Hepatocyte (in vitro differentiated cells): ENCODE data around the gene CPA1. TPM values are rescaled to one million over a fixed set of nuclear protein-coding genes. Genes with fewer than 3 reads are reported as not detected.

Experiments used
- DNase-seq: peaks from one replicate; pipeline ENCODE4 v3.0.0-alpha.2; 2016; ENCODE audit warnings: low spot score
- H2AFZ ChIP-seq: fragments of 200-600 bp; sonication (generic); 2 replicates; pipeline ENCODE4 v1.6.0; 2016; ENCODE audit warnings: antibody characterized with exemption, mild to moderate bottlenecking
- H3K27ac ChIP-seq: fragments of 200-600 bp; sonication (generic); 2 replicates; pipeline ENCODE4 v1.5.1; 2016; ENCODE audit warnings: mild to moderate bottlenecking
- H3K27me3 ChIP-seq: fragments of 200-600 bp; sonication (generic); 2 replicates; pipeline ENCODE4 v1.6.1; 2016
- H3K36me3 ChIP-seq: fragments of 200-600 bp; sonication (generic); replicated peaks from 2 replicates; pipeline ENCODE4 v1.5.1; 2016; ENCODE audit warnings: low read depth; ENCODE audit not compliant: insufficient read depth
- H3K4me1 ChIP-seq: fragments of 200-600 bp; sonication (generic); 2 replicates; pipeline ENCODE4 v1.5.1; 2016; ENCODE audit warnings: mild to moderate bottlenecking, moderate library complexity; ENCODE audit not compliant: insufficient read depth
- H3K4me2 ChIP-seq: fragments of 200-600 bp; sonication (generic); 2 replicates; pipeline ENCODE4 v1.6.0; 2016
- H3K4me3 ChIP-seq: fragments of 200-600 bp; sonication (generic); 2 replicates; pipeline ENCODE4 v1.5.1; 2016; ENCODE audit warnings: mild to moderate bottlenecking
- H3K79me2 ChIP-seq: fragments of 200-600 bp; sonication (generic); 2 replicates; pipeline ENCODE4 v1.6.0; 2017; ENCODE audit warnings: mild to moderate bottlenecking
- H3K9me2 ChIP-seq: fragments of 200-600 bp; sonication (generic); replicated peaks from 2 replicates; pipeline ENCODE4 v1.6.0; 2017; ENCODE audit warnings: mild to moderate bottlenecking; ENCODE audit not compliant: insufficient read depth
- H3K9me3 ChIP-seq: fragments of 200-600 bp; sonication (generic); 2 replicates; pipeline ENCODE4 v1.5.1; 2016; ENCODE audit warnings: low read depth, mild to moderate bottlenecking
- H4K20me1 ChIP-seq: fragments of 200-600 bp; sonication (generic); 2 replicates; pipeline ENCODE4 v1.6.0; 2016; ENCODE audit warnings: mild to moderate bottlenecking; ENCODE audit not compliant: insufficient read depth, poor library complexity, severe bottlenecking
- EZH2 ChIP-seq: fragments of 200-600 bp; sonication (generic); IDR thresholded peaks from 2 replicates; pipeline ENCODE4 v1.6.1; 2016; ENCODE audit warnings: antibody characterized with exemption, mild to moderate bottlenecking, borderline replicate concordance
- EZH2phosphoT487 ChIP-seq: fragments of 200-600 bp; sonication (generic); IDR thresholded peaks from one replicate; pipeline ENCODE4 v1.6.1; 2018; ENCODE audit warnings: antibody characterized with exemption, mild to moderate bottlenecking, low read depth, moderate library complexity; ENCODE audit not compliant: unreplicated experiment, severe bottlenecking
- WGBS: methylation state at CpG from one replicate; pipeline ENCODE4 v1.1.6; 2016; ENCODE audit warnings: low lambda C conversion rate; ENCODE audit errors: missing lambda C conversion rate; 5-methylcytosine and 5-hydroxymethylcytosine counted together
- polyA plus RNA-seq: library from polyadenylated mRNA; unstranded; fragments of >200 nt; fragmentation: Nextera tagmentation; extraction: Ambion mirVana; gene quantifications from 2 replicates; pipeline ENCODE4 v1.2.1, GENCODE V29; 2016
- total RNA-seq: library from RNA; depleted of rRNA; stranded (reverse); fragments of >200 nt; gene quantifications from 2 replicates; pipeline ENCODE4 v1.2.3, GENCODE V29; 2014
- TF ChIP-seq, protein P1 (sequence below): fragments of 200-600 bp; sonication (generic); IDR thresholded peaks from 2 replicates; pipeline ENCODE4 v1.5.1; 2016; ENCODE audit warnings: antibody characterized with exemption, mild to moderate bottlenecking; ENCODE audit not compliant: poor library complexity

Gene CPA1
- total and polyA plus RNA-seq, 2 experiments from 2014 or later = 3.8 to 4.4 TPM

GRCh38 chr7:130401578-130401977 lies 21.3 kb downstream of the CPA1 start:
- 91% methylated on average over 3 of the region's 3 CpGs for WGBS
- Histone ChIP-seq H3K4me3 (no peak overlapping the region), H3K9me3 (no peaks in the 10 kb centered on the region), H2AFZ (no peak overlapping the region), H3K79me2 (no peaks in the 10 kb centered on the region), H3K4me1 (peaks cover 13% of the 10 kb centered on the region), H3K9me2 (no peaks in the 10 kb centered on the region), H3K27me3 (no peaks in the 10 kb centered on the region), H3K27ac (no peak overlapping the region), H3K36me3 (no peaks in the 10 kb centered on the region), H3K4me2 (no peak overlapping the region), H4K20me1 (no peaks in the 10 kb centered on the region)
- DNase-seq = no peak
- TF ChIP-seq, protein P1, sequence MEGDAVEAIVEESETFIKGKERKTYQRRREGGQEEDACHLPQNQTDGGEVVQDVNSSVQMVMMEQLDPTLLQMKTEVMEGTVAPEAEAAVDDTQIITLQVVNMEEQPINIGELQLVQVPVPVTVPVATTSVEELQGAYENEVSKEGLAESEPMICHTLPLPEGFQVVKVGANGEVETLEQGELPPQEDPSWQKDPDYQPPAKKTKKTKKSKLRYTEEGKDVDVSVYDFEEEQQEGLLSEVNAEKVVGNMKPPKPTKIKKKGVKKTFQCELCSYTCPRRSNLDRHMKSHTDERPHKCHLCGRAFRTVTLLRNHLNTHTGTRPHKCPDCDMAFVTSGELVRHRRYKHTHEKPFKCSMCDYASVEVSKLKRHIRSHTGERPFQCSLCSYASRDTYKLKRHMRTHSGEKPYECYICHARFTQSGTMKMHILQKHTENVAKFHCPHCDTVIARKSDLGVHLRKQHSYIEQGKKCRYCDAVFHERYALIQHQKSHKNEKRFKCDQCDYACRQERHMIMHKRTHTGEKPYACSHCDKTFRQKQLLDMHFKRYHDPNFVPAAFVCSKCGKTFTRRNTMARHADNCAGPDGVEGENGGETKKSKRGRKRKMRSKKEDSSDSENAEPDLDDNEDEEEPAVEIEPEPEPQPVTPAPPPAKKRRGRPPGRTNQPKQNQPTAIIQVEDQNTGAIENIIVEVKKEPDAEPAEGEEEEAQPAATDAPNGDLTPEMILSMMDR = no peak
- TF ChIP-seq EZH2 (no peak), EZH2phosphoT487 (no peak)

GRCh38 chr7:130405003-130405402 lies 24.7 kb downstream of the CPA1 start:
- TF ChIP-seq EZH2phosphoT487 = no peak
- Histone ChIP-seq H3K9me3 (no peaks in the 10 kb centered on the region), H2AFZ (no peak overlapping the region), H3K4me2 (no peak overlapping the region), H3K27me3 (no peaks in the 10 kb centered on the region), H3K36me3 (no peaks in the 10 kb centered on the region), H3K9me2 (no peaks in the 10 kb centered on the region), H3K4me1 (peaks cover 12% of the 10 kb centered on the region), H4K20me1 (no peaks in the 10 kb centered on the region), H3K79me2 (no peaks in the 10 kb centered on the region), H3K4me3 (no peak overlapping the region), H3K27ac (no peak overlapping the region)
- DNase-seq = no peak
- WGBS = 72% methylated on average over 2 of the region's 2 CpGs

DNA sequence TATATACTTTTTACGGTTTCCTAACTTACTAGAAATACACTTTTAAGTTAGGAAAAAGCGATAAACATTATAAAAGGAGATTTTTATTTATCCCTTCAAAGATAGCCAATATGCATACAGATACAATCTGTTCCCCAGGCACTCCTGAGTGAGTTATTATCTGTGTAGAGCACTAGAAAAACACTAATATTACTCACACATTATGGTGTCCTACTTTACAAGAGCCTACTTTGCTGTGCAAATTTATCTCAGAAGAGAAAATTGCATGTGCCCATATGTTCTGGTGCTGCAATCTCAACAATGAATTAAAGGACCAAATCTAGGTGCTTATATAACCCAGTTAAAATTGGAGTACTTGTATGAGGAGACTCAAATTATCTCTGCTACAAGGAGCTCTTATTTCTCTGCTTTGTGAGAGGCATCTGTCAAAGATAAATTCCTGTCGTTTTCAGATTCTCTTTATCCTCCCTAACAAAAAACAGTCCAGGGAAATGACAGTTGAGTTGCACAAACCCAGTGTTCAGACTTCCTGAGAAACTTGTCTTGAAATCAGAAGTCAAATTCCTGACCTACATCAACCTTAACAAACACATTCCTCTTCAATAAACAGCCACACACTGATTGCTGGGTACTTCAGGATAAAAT lies 28.9 kb downstream of the CPA1 start:
- Histone ChIP-seq H3K79me2 (no peaks in the 10 kb centered on the region), H3K36me3 (no peaks in the 10 kb centered on the region), H3K27ac (peak overlapping the region; percentile 29), H4K20me1 (no peaks in the 10 kb centered on the region), H3K4me3 (no peak overlapping the region), H3K9me3 (no peaks in the 10 kb centered on the region), H2AFZ (no peak overlapping the region), H3K27me3 (no peaks in the 10 kb centered on the region), H3K4me2 (peak overlapping the region; percentile 16), H3K4me1 (peaks cover 25% of the 10 kb centered on the region), H3K9me2 (no peaks in the 10 kb centered on the region)
- 48% methylated on average over 3 of the region's 3 CpGs for WGBS
- no peak for DNase-seq
- TF ChIP-seq EZH2 (no peak), EZH2phosphoT487 (no peak)
- TF ChIP-seq, protein P1 = no peak

- Histone ChIP-seq H3K4me3 (no peak overlapping the region), H3K27me3 (no peaks in the 10 kb centered on the region), H3K27ac (peak overlapping the region; percentile 29), H3K36me3 (no peaks in the 10 kb centered on the region), H3K4me2 (peak overlapping the region; percentile 16), H3K9me2 (no peaks in the 10 kb centered on the region), H2AFZ (no peak overlapping the region), H4K20me1 (no peaks in the 10 kb centered on the region), H3K79me2 (no peaks in the 10 kb centered on the region), H3K4me1 (peaks cover 28% of the 10 kb centered on the region), H3K9me3 (no peaks in the 10 kb centered on the region)
- no peak for TF ChIP-seq EZH2
- TF ChIP-seq EZH2phosphoT487 = no peak
- TF ChIP-seq, protein P1 = no peak
- no peak for DNase-seq
- 61% methylated on average over 4 of the region's 4 CpGs for WGBS
Measured at GRCh38 chr7:130409712-130410072, 29.4 kb downstream of the CPA1 start.
